Stimulated activated CD4-positive, alpha-beta T cell treated with anti-CD3 and anti-CD28 coated beads, Interleukin-2, amount 100 ng/mL, for 48 hours (primary cell): Measurements from ENCODE around the gene NCAM2.

Experiments
- DNase-seq, 2 donors: peaks; one replicate each; pipeline ENCODE4 v3.0.0-alpha.2; 2020

NCAM2 gene

GRCh38 chr21:21179619-21180298 is 181.6 kb downstream of the NCAM2 start:
- no peak for DNase-seq

GRCh38 chr21:21182401-21183010 is 184.3 kb downstream of the NCAM2 start:
- no peak for DNase-seq

GRCh38 chr21:21183092-21183491 is 184.9 kb downstream of the NCAM2 start:
- DNase-seq, result no peak

- no peak for DNase-seq
Measured at GRCh38 chr21:21184771-21185528, 186.7 kb downstream of the NCAM2 start.

GRCh38 chr21:21187579-21187978 is 189.4 kb downstream of the NCAM2 start:
- DNase-seq, result no peak

GRCh38 chr21:21188513-21189195 is 190.4 kb downstream of the NCAM2 start:
- no peak for DNase-seq

GRCh38 chr21:21195417-21195943 is 197.3 kb downstream of the NCAM2 start:
- no peak for DNase-seq

- no peak for DNase-seq
Measured at GRCh38 chr21:21196087-21196486, 197.9 kb downstream of the NCAM2 start.

- no peak for DNase-seq
Measured at GRCh38 chr21:21196848-21197247, 198.6 kb downstream of the NCAM2 start.

GRCh38 chr21:21199342-21200102 is 201.3 kb downstream of the NCAM2 start:
- DNase-seq, result no peak

GRCh38 chr21:21200103-21200938 is 202.1 kb downstream of the NCAM2 start:
- DNase-seq, result no peak

GRCh38 chr21:21200939-21201615 is 202.9 kb downstream of the NCAM2 start:
- no peak for DNase-seq

GRCh38 chr21:21203822-21204339 is 205.7 kb downstream of the NCAM2 start:
- DNase-seq, result no peak

GRCh38 chr21:21204366-21204996 is 206.3 kb downstream of the NCAM2 start:
- no peak for DNase-seq

GRCh38 chr21:21205604-21206003 is 207.4 kb downstream of the NCAM2 start:
- DNase-seq, result no peak

GRCh38 chr21:21210552-21210951 is 212.3 kb downstream of the NCAM2 start:
- DNase-seq, result no peak

GRCh38 chr21:21213297-21213696 is 215.1 kb downstream of the NCAM2 start:
- no peak for DNase-seq

GRCh38 chr21:21216047-21216446 is 217.8 kb downstream of the NCAM2 start:
- no peak for DNase-seq

- DNase-seq, result no peak
Measured at GRCh38 chr21:21226472-21226871, 228.3 kb downstream of the NCAM2 start.

- DNase-seq, result no peak
Measured at GRCh38 chr21:21230672-21231071, 232.5 kb downstream of the NCAM2 start.
